ENCODE measurements around the gene IGSF9.

The IGSF9 gene

GRCh38 chr1:159919236-159919865 is 26.1 kb downstream of the IGSF9 start:
- Histone ChIP-seq H4K20me1 (ENCODE audit: insufficient read depth, low read length) (peaks cover 88% of the 10 kb centered on the region), H3K27me3 (ENCODE audit: low read depth, low read length) (no peaks in the 10 kb centered on the region), H2AFZ (ENCODE audit: low read depth, low read length) (no peak overlapping the region), H3K9me3 (ENCODE audit: insufficient read depth, low read length) (no peaks in the 10 kb centered on the region), H3K4me2 (ENCODE audit: low read length) (no peak overlapping the region), H3K79me2 (ENCODE audit: low read length) (peaks cover 66% of the 10 kb centered on the region), H3K36me3 (replicated peaks; ENCODE audit: low read depth, low read length) (peaks cover 76% of the 10 kb centered on the region), H3K27ac (ENCODE audit: low read length) (peak overlapping the region; percentile 94), H3K9ac (ENCODE audit: low read length) (no peak overlapping the region), H3K4me3 (ENCODE audit: low read length) (no peak overlapping the region), H3K4me1 (ENCODE audit: low read length) (peaks cover 25% of the 10 kb centered on the region)
- TF ChIP-seq EZH2phosphoT487 (IDR thresholded peaks at IDR 0.05; ENCODE audit: low read depth) (no peak), CTCF (IDR thresholded peaks at IDR 0.05; ENCODE audit: low read depth, low read length) (no peak)

DNA sequence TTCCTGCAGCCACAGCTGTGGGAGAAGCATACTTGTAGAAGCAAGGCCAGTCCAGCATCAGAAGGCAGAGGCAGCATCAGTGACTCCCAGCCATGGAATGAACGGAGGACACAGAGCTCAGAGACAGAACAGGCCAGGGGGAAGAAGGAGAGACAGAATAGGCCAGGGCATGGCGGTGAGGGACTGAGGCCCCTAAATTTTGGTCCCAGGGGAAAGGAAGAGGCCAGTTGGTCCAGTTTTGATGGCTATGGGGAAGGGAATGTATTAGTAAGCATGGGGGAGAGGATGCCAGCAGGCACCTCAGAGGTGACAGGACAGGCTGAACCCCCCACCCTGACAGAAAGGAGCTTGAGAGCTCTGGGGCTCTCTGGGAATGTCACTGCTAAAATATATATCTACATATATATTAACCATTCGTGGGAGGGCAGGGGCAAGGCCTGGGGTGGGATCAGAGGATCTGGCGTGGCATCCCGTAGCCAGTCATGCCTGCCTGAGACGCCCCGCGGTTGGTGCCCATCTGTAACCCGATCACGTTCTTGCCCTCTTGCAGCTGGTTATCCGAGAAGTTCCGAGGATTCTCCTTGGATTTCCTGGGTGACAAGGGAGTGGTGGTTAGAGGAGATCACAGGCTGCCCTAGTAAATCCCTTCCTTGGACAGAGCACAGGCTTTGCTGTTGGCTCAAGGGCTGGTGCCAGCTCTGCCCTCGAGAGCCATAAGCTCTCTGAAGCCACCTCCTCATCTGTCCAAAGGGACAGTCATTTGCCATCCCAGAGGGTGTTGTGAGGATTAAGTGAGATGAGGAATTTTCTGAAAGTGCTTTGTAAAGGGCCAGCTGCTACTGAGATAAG is 26.8 kb downstream of the IGSF9 start:
- Histone ChIP-seq H3K4me2 (ENCODE audit: low read length) (no peak overlapping the region), H3K27ac (ENCODE audit: low read length) (no peak overlapping the region), H3K9me3 (ENCODE audit: insufficient read depth, low read length) (no peaks in the 10 kb centered on the region), H3K4me1 (ENCODE audit: low read length) (peaks cover 25% of the 10 kb centered on the region), H2AFZ (ENCODE audit: low read depth, low read length) (no peak overlapping the region), H3K27me3 (ENCODE audit: low read depth, low read length) (no peaks in the 10 kb centered on the region), H3K36me3 (replicated peaks; ENCODE audit: low read depth, low read length) (peaks cover 69% of the 10 kb centered on the region), H4K20me1 (ENCODE audit: insufficient read depth, low read length) (peaks cover 83% of the 10 kb centered on the region), H3K4me3 (ENCODE audit: low read length) (no peak overlapping the region), H3K9ac (ENCODE audit: low read length) (no peak overlapping the region), H3K79me2 (ENCODE audit: low read length) (peaks cover 58% of the 10 kb centered on the region)
- TF ChIP-seq EZH2phosphoT487 (IDR thresholded peaks at IDR 0.05; ENCODE audit: low read depth) (no peak), CTCF (IDR thresholded peaks at IDR 0.05; ENCODE audit: low read depth, low read length) (no peak)

DNA sequence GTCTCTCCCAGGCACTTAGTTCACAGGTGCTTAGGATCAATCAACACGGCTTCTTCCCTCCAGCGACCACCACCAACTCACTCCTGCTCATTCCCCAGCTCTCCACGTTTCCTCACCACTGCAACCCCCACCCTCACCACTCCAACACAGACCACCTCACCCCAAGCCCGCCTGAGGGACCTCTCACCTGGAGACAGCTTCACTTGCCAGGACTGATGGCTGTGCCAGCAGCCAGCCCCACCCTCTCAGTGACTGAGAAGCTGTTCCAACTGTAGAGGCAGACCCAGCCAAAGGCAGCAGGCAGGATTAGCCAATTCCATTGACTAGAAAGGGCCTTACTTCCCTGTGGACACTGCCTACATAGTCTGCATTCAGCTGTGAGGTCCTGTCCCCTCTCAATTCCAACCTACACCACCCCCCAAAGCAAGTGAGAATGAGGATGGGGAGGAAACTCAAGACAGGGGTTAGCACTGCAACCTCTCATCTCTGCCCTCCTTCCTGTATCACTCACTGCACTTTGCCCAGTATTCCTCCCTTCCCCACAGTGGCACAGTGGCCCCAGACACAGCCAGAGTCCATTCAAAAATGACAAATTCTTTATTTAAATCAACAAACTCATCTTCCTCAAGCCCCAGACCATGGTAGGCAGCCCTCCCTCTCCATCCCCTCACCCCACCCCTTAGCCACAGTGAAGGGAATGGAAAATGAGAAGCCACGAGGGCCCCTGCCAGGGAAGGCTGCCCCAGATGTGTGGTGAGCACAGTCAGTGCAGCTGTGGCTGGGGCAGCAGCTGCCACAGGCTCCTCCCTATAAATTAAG is 27.7 kb downstream of the IGSF9 start:
- H3K9ac ChIP-seq (ENCODE audit: low read length) = no peak overlapping the region
- H3K27ac ChIP-seq (ENCODE audit: low read length) = no peak overlapping the region
- H4K20me1 ChIP-seq (ENCODE audit: insufficient read depth, low read length) = peaks cover 78% of the 10 kb centered on the region
- H3K79me2 ChIP-seq (ENCODE audit: low read length) = peaks cover 49% of the 10 kb centered on the region
- H3K27me3 ChIP-seq (ENCODE audit: low read depth, low read length) = no peaks in the 10 kb centered on the region
- peaks cover 25% of the 10 kb centered on the region for H3K4me1 ChIP-seq (ENCODE audit: low read length)
- peaks cover 60% of the 10 kb centered on the region for H3K36me3 ChIP-seq (replicated peaks; ENCODE audit: low read depth, low read length)
- H3K9me3 ChIP-seq (ENCODE audit: insufficient read depth, low read length) = no peaks in the 10 kb centered on the region
- no peak overlapping the region for H3K4me2 ChIP-seq (ENCODE audit: low read length)
- TF ChIP-seq EZH2phosphoT487 (IDR thresholded peaks at IDR 0.05; ENCODE audit: low read depth) (no peak), CTCF (IDR thresholded peaks at IDR 0.05; ENCODE audit: low read depth, low read length) (no peak)
- H3K4me3 ChIP-seq (ENCODE audit: low read length) = no peak overlapping the region
- H2AFZ ChIP-seq (ENCODE audit: low read depth, low read length) = no peak overlapping the region
